ENCODE data around the gene DNAJB14. TPM values are rescaled to one million over a fixed set of nuclear protein-coding genes. Genes with fewer than 3 reads are reported as not detected.

DNAJB14 gene
- 10 to 100 TPM; 54.1 to 72.8 (median 57.8) TPM for total RNA-seq (2021; fragmentation: NEBNext Ultra II Directional; extraction: Animal tissue kit (Norgen Biotek cat#: 25700))
- long read RNA-seq, full-length matches to known transcripts, result 36 of 56 reads
- long read RNA-seq, partial matches to known transcripts, result 4 of 56 reads
- long read RNA-seq, other reads (novel, unspliced or antisense), result 16 of 56 reads

GRCh38 chr4:99946356-99947189, at the start of gene DNAJB14:
Gene DNAJB14, minus strand, starts transcription at chr4:99946618. Its CDS starts 47 bp downstream, at chr4:99946571.
- H3K9me3 Mint-ChIP-seq, result no peaks in the 10 kb centered on the region
- peaks cover 8% of the 10 kb centered on the region for H3K27me3 Mint-ChIP-seq (ENCODE audit: insufficient read depth)
- H3K36me3 Mint-ChIP-seq (ENCODE audit: low read depth), result peaks cover 39% of the 10 kb centered on the region
- peak within 1 kb of the TSS; percentile 98 for H3K27ac Mint-ChIP-seq
- peak within 1 kb of the TSS; percentile 100 for H3K4me3 Mint-ChIP-seq
- peak; percentile 67 for DNase-seq
- H3K4me1 Mint-ChIP-seq (ENCODE audit: low read depth), result peaks cover 45% of the 10 kb centered on the region
- no peak for TF ChIP-seq CTCF (IDR thresholded peaks at IDR 0.05)

GRCh38 chr4:99991741-99992140, 45.3 kb upstream of the DNAJB14 start:
- TF ChIP-seq CTCF (IDR thresholded peaks at IDR 0.05), result no peak

GRCh38 chr4:99987681-99988080, 41.3 kb upstream of the DNAJB14 start:
- H3K4me1 Mint-ChIP-seq (ENCODE audit: low read depth), result peaks cover under 1% of the 10 kb centered on the region; the same call in 1 of the 2 replicates
- H3K36me3 Mint-ChIP-seq (ENCODE audit: low read depth), result no peaks in the 10 kb centered on the region
- no peak overlapping the region for H3K27ac Mint-ChIP-seq
- DNase-seq, result no peak
- H3K9me3 Mint-ChIP-seq, result no peaks in the 10 kb centered on the region
- no peaks in the 10 kb centered on the region; the same call in 1 of the 2 replicates for H3K27me3 Mint-ChIP-seq (ENCODE audit: insufficient read depth)
- no peak overlapping the region for H3K4me3 Mint-ChIP-seq
- no peak for TF ChIP-seq CTCF (IDR thresholded peaks at IDR 0.05)

More at GRCh38 chr4:99991741-99992140, 45.3 kb upstream of the DNAJB14 start:
- Mint-ChIP-seq H3K9me3 (no peaks in the 10 kb centered on the region), H3K4me1 (ENCODE audit: low read depth) (peaks cover 5% of the 10 kb centered on the region; the same call in 1 of the 2 replicates), H3K27ac (no peak overlapping the region), H3K4me3 (no peak overlapping the region), H3K36me3 (ENCODE audit: low read depth) (no peaks in the 10 kb centered on the region), H3K27me3 (ENCODE audit: insufficient read depth) (no peaks in the 10 kb centered on the region; the same call in 1 of the 2 replicates)
- no peak for DNase-seq

GRCh38 chr4:99986792-99987191, 40.4 kb upstream of the DNAJB14 start:
- Mint-ChIP-seq H3K9me3 (no peaks in the 10 kb centered on the region), H3K27ac (no peak overlapping the region), H3K4me3 (no peak overlapping the region), H3K27me3 (ENCODE audit: insufficient read depth) (no peaks in the 10 kb centered on the region; the same call in 1 of the 2 replicates), H3K36me3 (ENCODE audit: low read depth) (peaks cover 2% of the 10 kb centered on the region; the same call in 1 of the 2 replicates), H3K4me1 (ENCODE audit: low read depth) (peaks cover 9% of the 10 kb centered on the region)
- no peak for TF ChIP-seq CTCF (IDR thresholded peaks at IDR 0.05)
- no peak for DNase-seq

- Mint-ChIP-seq H3K27ac (no peak overlapping the region), H3K9me3 (peaks cover 9% of the 10 kb centered on the region), H3K36me3 (ENCODE audit: low read depth) (peaks cover 13% of the 10 kb centered on the region), H3K27me3 (ENCODE audit: insufficient read depth) (no peaks in the 10 kb centered on the region; the same call in 1 of the 2 replicates), H3K4me3 (no peak overlapping the region), H3K4me1 (ENCODE audit: low read depth) (peaks cover 32% of the 10 kb centered on the region)
- DNase-seq, result no peak
- no peak for TF ChIP-seq CTCF (IDR thresholded peaks at IDR 0.05)
Measured at GRCh38 chr4:99983289-99983943, 37.0 kb upstream of the DNAJB14 start.

Data from HFFc6 (cell line).